ENCODE measurements around the gene MCL1. TPM values are rescaled to one million over a fixed set of nuclear protein-coding genes. Genes with fewer than 3 reads are reported as not detected.

Gene MCL1
- total RNA-seq, 3 donors from 2014 or later (not counting 1 experiment from before 2014, with no cell fraction given) = 929 to 1,396 (median 938) TPM

GRCh38 chr1:150561254-150561973 is 18.0 kb downstream of the MCL1 start:
- Mint-ChIP-seq H3K27me3 (ENCODE audit: low read depth in 2 of 2) (no peaks in the 10 kb centered on the region), H3K36me3 (no peaks in the 10 kb centered on the region), H3K4me3 (peak overlapping the region; percentile 98), H3K27ac (peak overlapping the region; percentile 98 to 99), H3K9me3 (no peaks in the 10 kb centered on the region), H3K4me1 (peaks cover 60 to 70% of the 10 kb centered on the region in 2 donors)
- ATAC-seq (peak; percentile 17 to 46 (median 27)), DNase-seq (peak; percentile 56 to 74)
- intact Hi-C loops (cut with micrococcal nuclease) = loop anchor here (1.0 to 10.0 kb wide), 7 partner anchors 60 to 596 kb away; partner anchors contain the start of genes ANP32E, CTSS, GOLPH3L and RPRD2
- H3K4me1 ChIP-seq (ENCODE audit: control insufficient read depth, insufficient read depth, low read length) = peaks cover 74% of the 10 kb centered on the region
- H3K4me3 ChIP-seq (ENCODE audit: low read length) = peak overlapping the region; percentile 62
- peak; percentile 14 for TF ChIP-seq CTCF (IDR thresholded peaks at IDR 0.05)
- H3K27ac ChIP-seq (ENCODE audit: low read length) = peak overlapping the region; percentile 95
- no peaks in the 10 kb centered on the region for H3K36me3 ChIP-seq (ENCODE audit: control insufficient read depth, insufficient read depth, low read length)
- WGBS (ENCODE audit: insufficient coverage) = 0% methylated on average over 32 of the region's 32 CpGs
- no peaks in the 10 kb centered on the region for H3K9me3 ChIP-seq (ENCODE audit: control insufficient read depth, insufficient read depth, low read length)
- no peaks in the 10 kb centered on the region for H3K27me3 ChIP-seq (ENCODE audit: control insufficient read depth, insufficient read depth, low read length)

- WGBS (ENCODE audit: insufficient coverage) = 5% methylated on average over 15 of the region's 17 CpGs
- no peaks in the 10 kb centered on the region for H3K27me3 Mint-ChIP-seq (ENCODE audit: low read depth in 2 of 2)
- intact Hi-C loops (cut with micrococcal nuclease) = loop anchor here (1.0 to 10.0 kb wide), 7 partner anchors 61 to 597 kb away; partner anchors contain the start of genes ANP32E, CTSS, GOLPH3L and RPRD2
Observed at GRCh38 chr1:150560576-150561253, 18.7 kb downstream of the MCL1 start.

GRCh38 chr1:150560011-150560438 is 19.4 kb downstream of the MCL1 start:
- Mint-ChIP-seq H3K4me3 (peak overlapping the region; percentile 59), H3K27me3 (ENCODE audit: low read depth in 2 of 2) (no peaks in the 10 kb centered on the region), H3K36me3 (no peaks in the 10 kb centered on the region), H3K27ac (peak overlapping the region; percentile 98 to 99), H3K9me3 (no peaks in the 10 kb centered on the region), H3K4me1 (peaks cover 48 to 61% of the 10 kb centered on the region in 2 donors)
- H3K27me3 ChIP-seq (ENCODE audit: control insufficient read depth, insufficient read depth, low read length) = no peaks in the 10 kb centered on the region
- peak; percentile 16 to 40 (median 26) for ATAC-seq
- intact Hi-C loops (cut with micrococcal nuclease) = loop anchor here (5.0 to 10.0 kb wide), 6 partner anchors 137 to 597 kb away; partner anchors contain the start of genes ANP32E, CTSS, GOLPH3L and RPRD2
- DNase-seq = peak; percentile 66 to 88
- H3K9me3 ChIP-seq (ENCODE audit: control insufficient read depth, insufficient read depth, low read length) = no peaks in the 10 kb centered on the region
- no peaks in the 10 kb centered on the region for H3K36me3 ChIP-seq (ENCODE audit: control insufficient read depth, insufficient read depth, low read length)
- H3K4me3 ChIP-seq (ENCODE audit: low read length) = no peak overlapping the region
- 21% methylated on average over 9 of the region's 9 CpGs for WGBS (ENCODE audit: insufficient coverage)
- peaks cover 60% of the 10 kb centered on the region for H3K4me1 ChIP-seq (ENCODE audit: control insufficient read depth, insufficient read depth, low read length)
- peak overlapping the region; percentile 95 for H3K27ac ChIP-seq (ENCODE audit: low read length)
- TF ChIP-seq CTCF (IDR thresholded peaks at IDR 0.05) = peak; percentile 71

More at GRCh38 chr1:150560576-150561253, 18.7 kb downstream of the MCL1 start:
- ATAC-seq (peak; percentile 47 to 71 (median 55)), DNase-seq (peak; percentile 78 to 89)
- Histone ChIP-seq H3K9me3 (ENCODE audit: control insufficient read depth, insufficient read depth, low read length) (no peaks in the 10 kb centered on the region), H3K4me3 (ENCODE audit: low read length) (peak overlapping the region; percentile 62), H3K4me1 (ENCODE audit: control insufficient read depth, insufficient read depth, low read length) (peaks cover 67% of the 10 kb centered on the region), H3K27ac (ENCODE audit: low read length) (peak overlapping the region; percentile 95), H3K27me3 (ENCODE audit: control insufficient read depth, insufficient read depth, low read length) (no peaks in the 10 kb centered on the region), H3K36me3 (ENCODE audit: control insufficient read depth, insufficient read depth, low read length) (no peaks in the 10 kb centered on the region)
- Mint-ChIP-seq H3K4me1 (peaks cover 53 to 63% of the 10 kb centered on the region in 2 donors), H3K36me3 (no peaks in the 10 kb centered on the region), H3K27ac (peak overlapping the region; percentile 98 to 99), H3K9me3 (no peaks in the 10 kb centered on the region), H3K4me3 (peak overlapping the region; percentile 98)
- TF ChIP-seq CTCF (IDR thresholded peaks at IDR 0.05) = peak; percentile 82
